IPS-NIHi7 (cell line): ENCODE results near the gene ZNF366.

Experiments
- DNase-seq: peaks from one replicate; pipeline ENCODE4 v3.0.0; 2012; ENCODE audit warnings: mixed read lengths; ENCODE audit errors: extremely low spot score

ZNF366 gene

GRCh38 chr5:72494623-72495124 is 12.5 kb downstream of the ZNF366 start:
- no peak for DNase-seq

GRCh38 chr5:72489536-72489935 is 17.7 kb downstream of the ZNF366 start:
- DNase-seq: no peak

- DNase-seq: no peak
These were observed 18.5 kb downstream of the ZNF366 start for GRCh38 chr5:72488756-72489155.

GRCh38 chr5:72487177-72487576 is 20.0 kb downstream of the ZNF366 start:
- DNase-seq: no peak

GRCh38 chr5:72486371-72486770 is 20.8 kb downstream of the ZNF366 start:
- no peak for DNase-seq

- DNase-seq: no peak
These were observed 21.7 kb downstream of the ZNF366 start for GRCh38 chr5:72485430-72485974.

- DNase-seq: no peak
These were observed 25.2 kb downstream of the ZNF366 start for GRCh38 chr5:72482046-72482445.

- no peak for DNase-seq
These were observed 26.4 kb downstream of the ZNF366 start for GRCh38 chr5:72480841-72481240.

- DNase-seq: no peak
These were observed 27.3 kb downstream of the ZNF366 start for GRCh38 chr5:72479921-72480320.

- DNase-seq: no peak
These were observed 28.5 kb downstream of the ZNF366 start for GRCh38 chr5:72478684-72479083.

- no peak for DNase-seq
These were observed 28.9 kb downstream of the ZNF366 start for GRCh38 chr5:72478276-72478675.

GRCh38 chr5:72477644-72478043 is 29.6 kb downstream of the ZNF366 start:
- DNase-seq: no peak

GRCh38 chr5:72477176-72477575 is 30.0 kb downstream of the ZNF366 start:
- DNase-seq: no peak

GRCh38 chr5:72476721-72477120 is 30.5 kb downstream of the ZNF366 start:
- DNase-seq: no peak

GRCh38 chr5:72476275-72476674 is 30.9 kb downstream of the ZNF366 start:
- no peak for DNase-seq

GRCh38 chr5:72474516-72474915 is 32.7 kb downstream of the ZNF366 start:
- DNase-seq: no peak

- no peak for DNase-seq
These were observed 33.1 kb downstream of the ZNF366 start for GRCh38 chr5:72474046-72474500.

- no peak for DNase-seq
These were observed 34.4 kb downstream of the ZNF366 start for GRCh38 chr5:72472666-72473422.

GRCh38 chr5:72472031-72472430 is 35.2 kb downstream of the ZNF366 start:
- no peak for DNase-seq

GRCh38 chr5:72470826-72471225 is 36.4 kb downstream of the ZNF366 start:
- no peak for DNase-seq

- no peak for DNase-seq
These were observed 38.6 kb downstream of the ZNF366 start for GRCh38 chr5:72468606-72469005.

GRCh38 chr5:72468024-72468423 is 39.2 kb downstream of the ZNF366 start:
- no peak for DNase-seq

GRCh38 chr5:72467461-72467860 is 39.7 kb downstream of the ZNF366 start:
- DNase-seq: no peak
